ENCODE measurements around the gene POFUT2. TPM values are rescaled to one million over a fixed set of nuclear protein-coding genes. Genes with fewer than 3 reads are reported as not detected.

POFUT2 gene
- polyA plus RNA-seq, 1 donor from 2014 or later, result 25.4 TPM

- no peaks in the 10 kb centered on the region for H3K27me3 ChIP-seq (ENCODE audit: insufficient read depth, low read depth, low read length)
- no peaks in the 10 kb centered on the region for H3F3A ChIP-seq (ENCODE audit: insufficient read depth, low read length, poor library complexity, severe bottlenecking)
- H3K79me2 ChIP-seq (replicated peaks; ENCODE audit: insufficient read depth, low read length), result no peaks in the 10 kb centered on the region
- H2AFZ ChIP-seq (ENCODE audit: low read depth, low read length), result no peak overlapping the region
- no peaks in the 10 kb centered on the region for H3K9me2 ChIP-seq (ENCODE audit: insufficient read depth, low read length)
- H4K20me1 ChIP-seq (ENCODE audit: insufficient read depth), result no peaks in the 10 kb centered on the region
- H3K4me2 ChIP-seq (ENCODE audit: low read length), result no peak overlapping the region
- H3K9me3 ChIP-seq (ENCODE audit: low read length), result no peaks in the 10 kb centered on the region
- H3K27ac ChIP-seq (ENCODE audit: low read length), result no peak overlapping the region
- H3K4me3 ChIP-seq (ENCODE audit: low read length), result no peak overlapping the region
- no peak overlapping the region for H3K9ac ChIP-seq (ENCODE audit: low read length)
- H3K36me3 ChIP-seq (ENCODE audit: insufficient read depth, low read length), result no peaks in the 10 kb centered on the region
- TF ChIP-seq SMC3 (conservative IDR thresholded peaks at IDR 0.05; ENCODE audit: poor library complexity) (no peak), EP300 (conservative IDR thresholded peaks at IDR 0.05; ENCODE audit: poor library complexity, severe bottlenecking) (no peak), REST (IDR thresholded peaks at IDR 0.05; ENCODE audit: borderline replicate concordance) (no peak), RAD21 (conservative IDR thresholded peaks at IDR 0.05) (no peak), POLR2AphosphoS5 (IDR thresholded peaks at IDR 0.05) (no peak), TAF1 (IDR thresholded peaks at IDR 0.05; ENCODE audit: low read depth) (no peak), CTCF (IDR thresholded peaks at IDR 0.05; ENCODE audit: poor library complexity, severe bottlenecking) (no peak), EZH2 (IDR thresholded peaks at IDR 0.05; ENCODE audit: borderline replicate concordance, insufficient read depth, low read length, poor library complexity, severe bottlenecking) (no peak), MXI1 (conservative IDR thresholded peaks at IDR 0.05; ENCODE audit: poor library complexity, severe bottlenecking) (no peak)
These were observed 8.9 kb upstream of the POFUT2 start for GRCh38 chr21:45296638-45297037.

GRCh38 chr21:45295576-45296365 is 8.1 kb upstream of the POFUT2 start:
- no peak overlapping the region for H3K4me2 ChIP-seq (ENCODE audit: low read length)
- no peak overlapping the region for H3K9ac ChIP-seq (ENCODE audit: low read length)
- H3K27ac ChIP-seq (ENCODE audit: low read length), result no peak overlapping the region
- H3K9me2 ChIP-seq (ENCODE audit: insufficient read depth, low read length), result no peaks in the 10 kb centered on the region
- H4K20me1 ChIP-seq (ENCODE audit: insufficient read depth), result no peaks in the 10 kb centered on the region
- no peaks in the 10 kb centered on the region for H3K27me3 ChIP-seq (ENCODE audit: insufficient read depth, low read depth, low read length)
- TF ChIP-seq EP300 (conservative IDR thresholded peaks at IDR 0.05; ENCODE audit: poor library complexity, severe bottlenecking), result no peak
- TF ChIP-seq CTCF (IDR thresholded peaks at IDR 0.05; ENCODE audit: poor library complexity, severe bottlenecking), result no peak
- no peak for TF ChIP-seq REST (IDR thresholded peaks at IDR 0.05; ENCODE audit: borderline replicate concordance)
- TF ChIP-seq SMC3 (conservative IDR thresholded peaks at IDR 0.05; ENCODE audit: poor library complexity), result no peak
- TF ChIP-seq POLR2AphosphoS5 (IDR thresholded peaks at IDR 0.05), result no peak
- TF ChIP-seq MXI1 (conservative IDR thresholded peaks at IDR 0.05; ENCODE audit: poor library complexity, severe bottlenecking), result no peak
- no peak for TF ChIP-seq EZH2 (IDR thresholded peaks at IDR 0.05; ENCODE audit: borderline replicate concordance, insufficient read depth, low read length, poor library complexity, severe bottlenecking)
- no peak for TF ChIP-seq TAF1 (IDR thresholded peaks at IDR 0.05; ENCODE audit: low read depth)
- TF ChIP-seq RAD21 (conservative IDR thresholded peaks at IDR 0.05), result no peak
- no peak overlapping the region for H3K4me3 ChIP-seq (ENCODE audit: low read length)
- no peaks in the 10 kb centered on the region for H3F3A ChIP-seq (ENCODE audit: insufficient read depth, low read length, poor library complexity, severe bottlenecking)
- no peak overlapping the region for H2AFZ ChIP-seq (ENCODE audit: low read depth, low read length)
- H3K79me2 ChIP-seq (replicated peaks; ENCODE audit: insufficient read depth, low read length), result no peaks in the 10 kb centered on the region
- no peaks in the 10 kb centered on the region for H3K9me3 ChIP-seq (ENCODE audit: low read length)
- no peaks in the 10 kb centered on the region for H3K36me3 ChIP-seq (ENCODE audit: insufficient read depth, low read length)
